ENCODE results near the gene C1QTNF8.

The C1QTNF8 gene

GRCh38 chr16:1135459-1135825 is 39.4 kb upstream of the C1QTNF8 start:
- no peak for TF ChIP-seq REST (IDR thresholded peaks at IDR 0.05; ENCODE audit: insufficient read depth in 1 of 2, low read depth in 2 of 2, low read length in 2 of 2)
- no peak for TF ChIP-seq POLR2AphosphoS5 (IDR thresholded peaks at IDR 0.05; ENCODE audit: low read depth, low read length)
- TF ChIP-seq SIN3A (IDR thresholded peaks at IDR 0.05; ENCODE audit: borderline replicate concordance, insufficient read depth, low read length) = no peak
- TF ChIP-seq FOXP2 (optimal IDR thresholded peaks at IDR 0.05; ENCODE audit: borderline replicate concordance, extremely low read depth, extremely low read length, insufficient read depth) = no peak
- no peak for TF ChIP-seq TAF1 (IDR thresholded peaks at IDR 0.05; ENCODE audit: borderline replicate concordance, insufficient read depth, low read length)

GRCh38 chr16:1134776-1135458 is 38.9 kb upstream of the C1QTNF8 start:
- TF ChIP-seq POLR2AphosphoS5 (IDR thresholded peaks at IDR 0.05; ENCODE audit: low read depth, low read length) = no peak
- no peak for TF ChIP-seq TAF1 (IDR thresholded peaks at IDR 0.05; ENCODE audit: borderline replicate concordance, insufficient read depth, low read length)
- no peak for TF ChIP-seq REST (IDR thresholded peaks at IDR 0.05; ENCODE audit: insufficient read depth in 1 of 2, low read depth in 2 of 2, low read length in 2 of 2)
- TF ChIP-seq FOXP2 (optimal IDR thresholded peaks at IDR 0.05; ENCODE audit: borderline replicate concordance, extremely low read depth, extremely low read length, insufficient read depth) = no peak
- TF ChIP-seq SIN3A (IDR thresholded peaks at IDR 0.05; ENCODE audit: borderline replicate concordance, insufficient read depth, low read length) = no peak

GRCh38 chr16:1133810-1134520 is 37.9 kb upstream of the C1QTNF8 start:
- TF ChIP-seq TAF1 (IDR thresholded peaks at IDR 0.05; ENCODE audit: borderline replicate concordance, insufficient read depth, low read length) = no peak
- no peak for TF ChIP-seq REST (IDR thresholded peaks at IDR 0.05; ENCODE audit: insufficient read depth in 1 of 2, low read depth in 2 of 2, low read length in 2 of 2)

- no peak for TF ChIP-seq SIN3A (IDR thresholded peaks at IDR 0.05; ENCODE audit: borderline replicate concordance, insufficient read depth, low read length)
- TF ChIP-seq POLR2AphosphoS5 (IDR thresholded peaks at IDR 0.05; ENCODE audit: low read depth, low read length) = no peak
- TF ChIP-seq REST (IDR thresholded peaks at IDR 0.05; ENCODE audit: insufficient read depth in 1 of 2, low read depth in 2 of 2, low read length in 2 of 2) = no peak
- no peak for TF ChIP-seq FOXP2 (optimal IDR thresholded peaks at IDR 0.05; ENCODE audit: borderline replicate concordance, extremely low read depth, extremely low read length, insufficient read depth)
- TF ChIP-seq TAF1 (IDR thresholded peaks at IDR 0.05; ENCODE audit: borderline replicate concordance, insufficient read depth, low read length) = no peak
These were observed 37.2 kb upstream of the C1QTNF8 start for GRCh38 chr16:1133271-1133670.

All from PFSK-1 (cell line).